ENCODE measurements around the gene FGF12.

FGF12 gene

DNA sequence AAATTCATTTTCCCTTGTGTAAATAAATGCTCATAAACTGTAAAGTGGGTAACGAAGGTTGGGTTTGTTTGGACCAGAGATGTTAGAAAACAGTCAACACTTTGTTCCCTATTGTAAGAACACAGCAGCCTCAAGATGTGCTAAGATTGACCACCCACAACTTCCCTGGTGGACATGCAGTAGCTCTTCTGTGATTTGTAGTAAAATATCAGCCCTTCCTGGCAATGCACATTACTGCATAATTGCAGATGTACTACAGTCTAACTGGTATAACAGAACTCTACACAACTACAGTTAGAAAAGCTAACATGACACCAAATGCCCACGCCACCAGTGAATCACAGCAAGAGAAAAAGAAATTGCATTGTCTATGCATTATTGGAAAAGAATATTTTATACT is 129.4 kb downstream of the FGF12 start:
- H4K20me1 ChIP-seq (ENCODE audit: insufficient read depth, low read length): no peaks in the 10 kb centered on the region
- TF ChIP-seq CTCF (IDR thresholded peaks at IDR 0.05; ENCODE audit: low read depth, low read length) (no peak), EZH2phosphoT487 (IDR thresholded peaks at IDR 0.05; ENCODE audit: low read depth) (no peak)
- H3K36me3 ChIP-seq (replicated peaks; ENCODE audit: low read depth, low read length): no peaks in the 10 kb centered on the region
- H3K9me3 ChIP-seq (ENCODE audit: insufficient read depth, low read length): no peaks in the 10 kb centered on the region
- no peak overlapping the region for H3K4me3 ChIP-seq (ENCODE audit: low read length)
- no peak overlapping the region for H3K27ac ChIP-seq (ENCODE audit: low read length)
- no peak overlapping the region for H3K4me2 ChIP-seq (ENCODE audit: low read length)
- H3K4me1 ChIP-seq (ENCODE audit: low read length): no peaks in the 10 kb centered on the region
- no peaks in the 10 kb centered on the region for H3K27me3 ChIP-seq (ENCODE audit: low read depth, low read length)
- H2AFZ ChIP-seq (ENCODE audit: low read depth, low read length): no peak overlapping the region
- no peaks in the 10 kb centered on the region for H3K79me2 ChIP-seq (ENCODE audit: low read length)
- no peak overlapping the region for H3K9ac ChIP-seq (ENCODE audit: low read length)

- Histone ChIP-seq H3K79me2 (ENCODE audit: low read length) (no peaks in the 10 kb centered on the region), H3K36me3 (replicated peaks; ENCODE audit: low read depth, low read length) (no peaks in the 10 kb centered on the region), H2AFZ (ENCODE audit: low read depth, low read length) (no peak overlapping the region), H3K27me3 (ENCODE audit: low read depth, low read length) (no peaks in the 10 kb centered on the region), H4K20me1 (ENCODE audit: insufficient read depth, low read length) (no peaks in the 10 kb centered on the region), H3K27ac (ENCODE audit: low read length) (no peak overlapping the region), H3K9me3 (ENCODE audit: insufficient read depth, low read length) (no peaks in the 10 kb centered on the region), H3K4me1 (ENCODE audit: low read length) (no peaks in the 10 kb centered on the region), H3K4me3 (ENCODE audit: low read length) (no peak overlapping the region), H3K4me2 (ENCODE audit: low read length) (no peak overlapping the region), H3K9ac (ENCODE audit: low read length) (no peak overlapping the region)
- TF ChIP-seq CTCF (IDR thresholded peaks at IDR 0.05; ENCODE audit: low read depth, low read length) (no peak), EZH2phosphoT487 (IDR thresholded peaks at IDR 0.05; ENCODE audit: low read depth) (no peak)
These were observed 129.8 kb downstream of the FGF12 start for GRCh38 chr3:192597506-192597905.

- H3K27ac ChIP-seq (ENCODE audit: low read length): no peak overlapping the region
- no peak overlapping the region for H3K9ac ChIP-seq (ENCODE audit: low read length)
- TF ChIP-seq EZH2phosphoT487 (IDR thresholded peaks at IDR 0.05; ENCODE audit: low read depth) (no peak), CTCF (IDR thresholded peaks at IDR 0.05; ENCODE audit: low read depth, low read length) (no peak)
- H3K79me2 ChIP-seq (ENCODE audit: low read length): no peaks in the 10 kb centered on the region
- H2AFZ ChIP-seq (ENCODE audit: low read depth, low read length): no peak overlapping the region
- H4K20me1 ChIP-seq (ENCODE audit: insufficient read depth, low read length): no peaks in the 10 kb centered on the region
- H3K4me2 ChIP-seq (ENCODE audit: low read length): no peak overlapping the region
- H3K4me1 ChIP-seq (ENCODE audit: low read length): no peaks in the 10 kb centered on the region
- no peak overlapping the region for H3K4me3 ChIP-seq (ENCODE audit: low read length)
- H3K27me3 ChIP-seq (ENCODE audit: low read depth, low read length): no peaks in the 10 kb centered on the region
- H3K9me3 ChIP-seq (ENCODE audit: insufficient read depth, low read length): no peaks in the 10 kb centered on the region
- no peaks in the 10 kb centered on the region for H3K36me3 ChIP-seq (replicated peaks; ENCODE audit: low read depth, low read length)
These were observed 148.6 kb downstream of the FGF12 start for GRCh38 chr3:192578729-192579128.

DNA sequence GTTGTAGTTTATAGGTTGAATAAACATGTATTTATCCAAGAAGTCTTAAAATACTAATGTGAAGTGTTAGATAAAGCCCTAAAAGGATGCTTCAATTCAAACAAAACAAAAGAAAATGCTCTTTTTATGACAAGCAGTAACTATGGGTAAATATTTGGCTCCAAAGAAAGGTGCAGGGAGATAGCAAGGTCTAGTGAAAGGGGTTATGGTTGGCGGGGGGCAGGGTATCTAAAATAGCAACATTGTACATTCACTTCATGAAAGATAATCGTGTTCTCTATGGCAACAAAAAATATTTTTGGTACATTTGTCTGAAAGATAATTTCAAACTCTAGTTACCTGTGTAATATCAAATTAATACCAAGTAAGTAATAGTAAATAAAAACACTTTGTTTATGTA is 149.5 kb downstream of the FGF12 start:
- TF ChIP-seq CTCF (IDR thresholded peaks at IDR 0.05; ENCODE audit: low read depth, low read length) (no peak), EZH2phosphoT487 (IDR thresholded peaks at IDR 0.05; ENCODE audit: low read depth) (no peak)
- Histone ChIP-seq H3K9ac (ENCODE audit: low read length) (no peak overlapping the region), H2AFZ (ENCODE audit: low read depth, low read length) (no peak overlapping the region), H3K27ac (ENCODE audit: low read length) (no peak overlapping the region), H3K79me2 (ENCODE audit: low read length) (no peaks in the 10 kb centered on the region), H3K4me3 (ENCODE audit: low read length) (no peak overlapping the region), H3K4me1 (ENCODE audit: low read length) (no peaks in the 10 kb centered on the region), H3K36me3 (replicated peaks; ENCODE audit: low read depth, low read length) (no peaks in the 10 kb centered on the region), H3K4me2 (ENCODE audit: low read length) (no peak overlapping the region), H3K9me3 (ENCODE audit: insufficient read depth, low read length) (no peaks in the 10 kb centered on the region), H4K20me1 (ENCODE audit: insufficient read depth, low read length) (no peaks in the 10 kb centered on the region), H3K27me3 (ENCODE audit: low read depth, low read length) (no peaks in the 10 kb centered on the region)

Data from OCI-LY3 (cell line).